ENCODE data around the gene KIAA1958.

KIAA1958 gene

DNA sequence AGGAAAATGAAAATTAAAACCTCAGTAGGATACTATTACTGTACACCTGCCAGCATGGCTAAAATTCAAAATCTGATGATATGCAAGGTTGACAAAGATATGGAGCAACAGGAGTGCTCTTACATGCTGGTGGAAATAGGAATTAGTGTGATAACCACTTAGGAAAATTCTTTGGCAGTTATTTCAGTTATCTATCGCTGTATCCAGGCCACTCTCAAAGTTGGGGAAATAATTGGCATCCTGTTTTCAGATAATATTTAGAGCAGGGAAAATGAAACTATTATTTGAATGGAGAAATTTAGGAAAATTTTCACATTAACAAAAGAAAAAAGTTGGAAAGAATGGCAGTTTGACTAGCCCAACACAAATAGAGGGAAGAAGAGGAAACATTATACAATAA is 50.9 kb downstream of the KIAA1958 start:
- H3K4me1 ChIP-seq (ENCODE audit: insufficient read depth, low read length, poor library complexity, severe bottlenecking), result peaks cover 8% of the 10 kb centered on the region
- no peak overlapping the region for H3K9ac ChIP-seq (ENCODE audit: low read depth, low read length, poor library complexity, severe bottlenecking)
- H3K27me3 ChIP-seq (ENCODE audit: insufficient read depth, low read length, poor library complexity, severe bottlenecking), result no peaks in the 10 kb centered on the region
- no peak overlapping the region for H3K4me2 ChIP-seq (ENCODE audit: low read depth, low read length, poor library complexity, severe bottlenecking)
- H3F3A ChIP-seq (ENCODE audit: low read depth), result no peaks in the 10 kb centered on the region
- H3K79me2 ChIP-seq (ENCODE audit: insufficient read depth, low read length), result peaks cover 70% of the 10 kb centered on the region
- H4K20me1 ChIP-seq (ENCODE audit: insufficient read depth, low read length, poor library complexity, severe bottlenecking), result peaks cover 15% of the 10 kb centered on the region
- no peaks in the 10 kb centered on the region for H3K9me2 ChIP-seq (replicated peaks; ENCODE audit: low read depth, low read length)
- H3K36me3 ChIP-seq (ENCODE audit: insufficient read depth, low read length), result peaks cover 8% of the 10 kb centered on the region; the same call in 1 of the 2 replicates
- no peak overlapping the region for H2AFZ ChIP-seq (ENCODE audit: low read length)
- H3K4me3 ChIP-seq (ENCODE audit: low read length, poor library complexity, severe bottlenecking), result no peak overlapping the region
- TF ChIP-seq, protein P1, sequence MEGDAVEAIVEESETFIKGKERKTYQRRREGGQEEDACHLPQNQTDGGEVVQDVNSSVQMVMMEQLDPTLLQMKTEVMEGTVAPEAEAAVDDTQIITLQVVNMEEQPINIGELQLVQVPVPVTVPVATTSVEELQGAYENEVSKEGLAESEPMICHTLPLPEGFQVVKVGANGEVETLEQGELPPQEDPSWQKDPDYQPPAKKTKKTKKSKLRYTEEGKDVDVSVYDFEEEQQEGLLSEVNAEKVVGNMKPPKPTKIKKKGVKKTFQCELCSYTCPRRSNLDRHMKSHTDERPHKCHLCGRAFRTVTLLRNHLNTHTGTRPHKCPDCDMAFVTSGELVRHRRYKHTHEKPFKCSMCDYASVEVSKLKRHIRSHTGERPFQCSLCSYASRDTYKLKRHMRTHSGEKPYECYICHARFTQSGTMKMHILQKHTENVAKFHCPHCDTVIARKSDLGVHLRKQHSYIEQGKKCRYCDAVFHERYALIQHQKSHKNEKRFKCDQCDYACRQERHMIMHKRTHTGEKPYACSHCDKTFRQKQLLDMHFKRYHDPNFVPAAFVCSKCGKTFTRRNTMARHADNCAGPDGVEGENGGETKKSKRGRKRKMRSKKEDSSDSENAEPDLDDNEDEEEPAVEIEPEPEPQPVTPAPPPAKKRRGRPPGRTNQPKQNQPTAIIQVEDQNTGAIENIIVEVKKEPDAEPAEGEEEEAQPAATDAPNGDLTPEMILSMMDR (conservative IDR thresholded peaks at IDR 0.05; ENCODE audit: low read length), result no peak
- TF ChIP-seq EZH2phosphoT487 (IDR thresholded peaks at IDR 0.05; ENCODE audit: borderline replicate concordance), result no peak
- H3K9me3 ChIP-seq (ENCODE audit: insufficient read depth, low read depth, low read length), result no peaks in the 10 kb centered on the region

DNA sequence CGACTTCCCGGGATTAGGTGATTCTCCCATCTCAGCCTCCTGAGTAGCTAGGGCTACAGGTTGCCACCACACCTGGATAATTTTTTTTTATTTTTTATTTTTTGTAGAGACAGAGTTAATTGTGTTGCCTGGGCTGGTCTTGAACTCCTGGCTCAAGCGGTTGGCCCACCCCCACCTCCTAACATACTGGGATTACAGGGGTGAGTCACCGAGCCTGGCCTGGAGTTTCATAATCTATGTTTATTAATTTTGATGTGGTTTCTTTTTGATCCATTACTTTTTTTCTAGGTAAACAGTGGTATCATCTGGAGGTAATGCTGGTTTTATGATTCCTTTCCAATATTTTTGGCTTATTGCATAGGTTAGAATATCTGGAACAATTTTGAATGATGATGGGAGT is 54.2 kb downstream of the KIAA1958 start:
- TF ChIP-seq, protein P1 (conservative IDR thresholded peaks at IDR 0.05; ENCODE audit: low read length), result no peak
- TF ChIP-seq EZH2phosphoT487 (IDR thresholded peaks at IDR 0.05; ENCODE audit: borderline replicate concordance), result no peak
- H3K79me2 ChIP-seq (ENCODE audit: insufficient read depth, low read length), result peaks cover 74% of the 10 kb centered on the region
- H3K9ac ChIP-seq (ENCODE audit: low read depth, low read length, poor library complexity, severe bottlenecking), result no peak overlapping the region
- no peak overlapping the region for H3K4me3 ChIP-seq (ENCODE audit: low read length, poor library complexity, severe bottlenecking)
- H3K9me3 ChIP-seq (ENCODE audit: insufficient read depth, low read depth, low read length), result no peaks in the 10 kb centered on the region
- no peak overlapping the region for H3K4me2 ChIP-seq (ENCODE audit: low read depth, low read length, poor library complexity, severe bottlenecking)
- no peak overlapping the region for H2AFZ ChIP-seq (ENCODE audit: low read length)
- no peaks in the 10 kb centered on the region for H3K27me3 ChIP-seq (ENCODE audit: insufficient read depth, low read length, poor library complexity, severe bottlenecking)
- peaks cover 8% of the 10 kb centered on the region; the same call in 1 of the 2 replicates for H3K36me3 ChIP-seq (ENCODE audit: insufficient read depth, low read length)
- H4K20me1 ChIP-seq (ENCODE audit: insufficient read depth, low read length, poor library complexity, severe bottlenecking), result peaks cover 26% of the 10 kb centered on the region
- no peaks in the 10 kb centered on the region for H3K9me2 ChIP-seq (replicated peaks; ENCODE audit: low read depth, low read length)
- H3F3A ChIP-seq (ENCODE audit: low read depth), result no peaks in the 10 kb centered on the region
- H3K4me1 ChIP-seq (ENCODE audit: insufficient read depth, low read length, poor library complexity, severe bottlenecking), result peaks cover 4% of the 10 kb centered on the region

DNA sequence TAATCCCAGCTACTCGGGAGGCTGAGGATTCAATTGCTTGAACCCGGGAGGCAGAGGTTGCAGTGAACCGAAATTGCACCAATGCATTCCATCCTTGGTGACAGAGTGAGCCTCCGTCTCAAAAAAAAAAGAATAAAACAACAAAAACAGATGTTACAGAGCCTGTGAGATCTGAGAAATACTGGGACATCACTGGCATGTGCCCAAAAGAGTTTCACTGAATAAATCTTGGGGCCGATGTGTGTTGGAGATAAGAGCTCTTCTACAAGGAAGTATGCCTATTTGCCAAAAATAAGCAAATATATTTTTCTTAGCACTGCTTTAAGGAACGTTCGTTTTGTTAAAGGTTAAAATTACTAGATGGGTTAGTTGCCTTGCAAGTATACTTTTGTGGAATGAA is 55.1 kb downstream of the KIAA1958 start:
- TF ChIP-seq, protein P1 (conservative IDR thresholded peaks at IDR 0.05; ENCODE audit: low read length), result no peak
- Histone ChIP-seq H3K27me3 (ENCODE audit: insufficient read depth, low read length, poor library complexity, severe bottlenecking) (no peaks in the 10 kb centered on the region), H4K20me1 (ENCODE audit: insufficient read depth, low read length, poor library complexity, severe bottlenecking) (peaks cover 23% of the 10 kb centered on the region), H3K36me3 (ENCODE audit: insufficient read depth, low read length) (peaks cover 8% of the 10 kb centered on the region; the same call in 1 of the 2 replicates), H3F3A (ENCODE audit: low read depth) (no peaks in the 10 kb centered on the region), H3K9me3 (ENCODE audit: insufficient read depth, low read depth, low read length) (no peaks in the 10 kb centered on the region), H3K4me2 (ENCODE audit: low read depth, low read length, poor library complexity, severe bottlenecking) (no peak overlapping the region), H3K4me3 (ENCODE audit: low read length, poor library complexity, severe bottlenecking) (no peak overlapping the region), H3K4me1 (ENCODE audit: insufficient read depth, low read length, poor library complexity, severe bottlenecking) (peaks cover 13% of the 10 kb centered on the region), H3K9me2 (replicated peaks; ENCODE audit: low read depth, low read length) (no peaks in the 10 kb centered on the region), H3K9ac (ENCODE audit: low read depth, low read length, poor library complexity, severe bottlenecking) (no peak overlapping the region), H3K79me2 (ENCODE audit: insufficient read depth, low read length) (peaks cover 74% of the 10 kb centered on the region), H2AFZ (ENCODE audit: low read length) (no peak overlapping the region)
